GM23338 (cell line): ENCODE results near the gene SPR. TPM values are rescaled to one million over a fixed set of nuclear protein-coding genes. Genes with fewer than 3 reads are reported as not detected.

Experiments used
- ATAC-seq: fragments of 200-7000 bp; cut with Tn5 transposase; 3 replicates; pipeline ENCODE4 v1.9.1; 2020
- DNase-seq: peaks from one replicate; pipeline ENCODE4 v3.0.0-alpha.2; 2015; ENCODE audit warnings: low spot score
- H2AFZ ChIP-seq: fragments of 200-600 bp; sonication (generic); 2 replicates; pipeline ENCODE4 v1.8.0; 2016; ENCODE audit warnings: antibody characterized with exemption, mild to moderate bottlenecking, moderate library complexity
- H3F3A ChIP-seq: fragments of 200-600 bp; sonication (generic); replicated peaks from 2 replicates; pipeline ENCODE4 v1.8.0; 2017; ENCODE audit warnings: antibody characterized with exemption, mixed run types, low read depth
- H3K27ac ChIP-seq: fragments of 200-600 bp; sonication (generic); 2 replicates; pipeline ENCODE4 v1.6.1; 2016; ENCODE audit warnings: low read depth
- H3K27me3 ChIP-seq: fragments of 200-600 bp; sonication (generic); 2 replicates; pipeline ENCODE4 v1.8.0; 2016; ENCODE audit warnings: mild to moderate bottlenecking, mixed run types, moderate library complexity; ENCODE audit not compliant: insufficient read depth
- H3K36me3 ChIP-seq: fragments of 200-600 bp; sonication (generic); 2 replicates; pipeline ENCODE4 v1.8.0; 2016; ENCODE audit warnings: mild to moderate bottlenecking; ENCODE audit not compliant: insufficient read depth
- H3K4me1 ChIP-seq: fragments of 200-600 bp; sonication (generic); 2 replicates; pipeline ENCODE4 v1.8.0; 2016; ENCODE audit warnings: mild to moderate bottlenecking, moderate library complexity; ENCODE audit not compliant: insufficient read depth
- H3K4me2 ChIP-seq: fragments of 200-600 bp; sonication (generic); 2 replicates; pipeline ENCODE4 v1.7.1; 2017; ENCODE audit warnings: mixed run types
- H3K4me3 ChIP-seq: fragments of 200-600 bp; sonication (generic); 2 replicates; pipeline ENCODE4 v1.6.1; 2016; ENCODE audit warnings: mixed run types
- H3K79me2 ChIP-seq: fragments of 200-600 bp; sonication (generic); replicated peaks from 2 replicates; pipeline ENCODE4 v1.8.0; 2017; ENCODE audit warnings: mild to moderate bottlenecking; ENCODE audit not compliant: insufficient read depth
- H3K9me2 ChIP-seq: fragments of 200-600 bp; sonication (generic); 2 replicates; pipeline ENCODE4 v1.8.0; 2017; ENCODE audit not compliant: insufficient read depth
- H4K20me1 ChIP-seq: fragments of 200-600 bp; sonication (generic); replicated peaks from 2 replicates; pipeline ENCODE4 v1.8.0; 2017; ENCODE audit warnings: mild to moderate bottlenecking; ENCODE audit not compliant: insufficient read depth
- H3K27ac Mint-ChIP-seq: 2 replicates; pipeline ENCODE4 v1.8.0; 2020; ENCODE audit warnings: inconsistent platforms, mild to moderate bottlenecking, moderate library complexity, mixed read lengths
- H3K27me3 Mint-ChIP-seq: 3 replicates; pipeline ENCODE4 v1.8.0; 2022; ENCODE audit warnings: low read depth, mild to moderate bottlenecking, moderate library complexity, mixed read lengths, inconsistent platforms; ENCODE audit not compliant: insufficient read depth, poor library complexity
- H3K36me3 Mint-ChIP-seq: 3 replicates; pipeline ENCODE4 v1.8.0; 2021; ENCODE audit warnings: low read depth, mild to moderate bottlenecking, inconsistent platforms, moderate library complexity, mixed read lengths
- H3K4me1 Mint-ChIP-seq: 3 replicates; pipeline ENCODE4 v1.8.0; 2020; ENCODE audit warnings: mild to moderate bottlenecking, inconsistent platforms, mixed read lengths
- H3K4me3 Mint-ChIP-seq: 3 replicates; pipeline ENCODE4 v1.8.0; 2021; ENCODE audit warnings: moderate library complexity, mild to moderate bottlenecking, inconsistent platforms, mixed read lengths
- H3K9me3 Mint-ChIP-seq: 3 replicates; pipeline ENCODE4 v1.8.0; 2020; ENCODE audit warnings: moderate library complexity, mild to moderate bottlenecking, inconsistent platforms, mixed read lengths
- CREB1 ChIP-seq: fragments of 250-450 bp; sonication (Bioruptor Pico); IDR thresholded peaks from 2 replicates; pipeline ENCODE4 v1.5.0; 2020; ENCODE audit warnings: low read depth, mild to moderate bottlenecking, moderate library complexity
- ETS1 ChIP-seq: IDR thresholded peaks from 2 replicates; pipeline ENCODE4 v1.6.1; 2016; ENCODE audit warnings: antibody characterized with exemption
- EZH2phosphoT487 ChIP-seq: fragments of 200-600 bp; sonication (generic); IDR thresholded peaks from one replicate; pipeline ENCODE4 v1.8.1; 2018; ENCODE audit warnings: antibody characterized with exemption; ENCODE audit not compliant: unreplicated experiment
- POLR2AphosphoS5 ChIP-seq: IDR thresholded peaks from 2 replicates; pipeline ENCODE4 v1.6.1; 2016; ENCODE audit warnings: antibody characterized with exemption, low read depth
- STAT1 ChIP-seq: IDR thresholded peaks from one replicate; pipeline ENCODE4 v1.6.1; 2016; ENCODE audit warnings: antibody characterized with exemption; ENCODE audit not compliant: unreplicated experiment
- ZNF114 ChIP-seq: fragments of 250-450 bp; sonication (Bioruptor Pico); IDR thresholded peaks from 2 replicates; pipeline ENCODE4 v1.5.0; 2020; ENCODE audit warnings: mild to moderate bottlenecking, moderate library complexity
- ZNF331 ChIP-seq: fragments of 250-450 bp; sonication (Bioruptor Pico); IDR thresholded peaks from 2 replicates; pipeline ENCODE4 v1.5.0; 2020; ENCODE audit warnings: low read depth, mild to moderate bottlenecking, moderate library complexity
- ZNF462 ChIP-seq: fragments of 250-450 bp; sonication (Bioruptor Pico); IDR thresholded peaks from 2 replicates; pipeline ENCODE4 v1.5.0; 2020; ENCODE audit warnings: mild to moderate bottlenecking, moderate library complexity
- polyA plus RNA-seq: library from polyadenylated mRNA; unstranded; fragments of >200 nt; fragmentation: Nextera tagmentation; extraction: Ambion mirVana; gene quantifications from 2 replicates; pipeline ENCODE4 v1.2.1, GENCODE V29; 2016
- total RNA-seq: library from RNA; depleted of rRNA; stranded (reverse); fragments of >200 nt; shearing (Covaris generic); gene quantifications from 2 replicates; pipeline ENCODE4 v1.2.3, GENCODE V29; 2014
- TF ChIP-seq, protein P1 (sequence below), 2 experiments: fragments of 200-600 bp in 1 of 2; sonication (generic) in 1 of 2; conservative IDR thresholded peaks; 2 replicates each; pipeline versions ENCODE4 v1.5.1 to v1.6.1; 2016 to 2017; ENCODE audit warnings: antibody characterized with exemption in 2 of 2, low read depth in 2 of 2, mild to moderate bottlenecking in 2 of 2, moderate library complexity in 1 of 2
- TF ChIP-seq, protein P2 (sequence below): IDR thresholded peaks from one replicate; pipeline ENCODE4 v1.6.1; 2018; ENCODE audit warnings: antibody characterized with exemption; ENCODE audit not compliant: unreplicated experiment

Gene SPR
- total and polyA plus RNA-seq, 2 experiments from 2014 or later = 10.7 to 15.2 TPM

GRCh38 chr2:72940361-72940760 is 53.2 kb downstream of the SPR start:
- Histone ChIP-seq H2AFZ (no peak overlapping the region), H3K27me3 (no peaks in the 10 kb centered on the region), H3K9me2 (0 out of 2 replicates have a peak, but pooled peaks cover 3% of the 10 kb centered on the region), H3K79me2 (no peaks in the 10 kb centered on the region), H3F3A (no peaks in the 10 kb centered on the region), H3K27ac (no peak overlapping the region), H4K20me1 (no peaks in the 10 kb centered on the region), H3K4me1 (peaks cover 20% of the 10 kb centered on the region), H3K4me2 (peak overlapping the region; percentile 32; the same call in 1 of the 2 replicates), H3K4me3 (no peak overlapping the region), H3K36me3 (no peaks in the 10 kb centered on the region)
- no peak overlapping the region; the same call in 2 of the 3 replicates for H3K4me3 Mint-ChIP-seq
- no peak for ATAC-seq
- DNase-seq = no peak
- H3K36me3 Mint-ChIP-seq = peaks cover 21% of the 10 kb centered on the region
- peaks cover 49% of the 10 kb centered on the region for H3K4me1 Mint-ChIP-seq
- H3K27ac Mint-ChIP-seq = no peak overlapping the region
- H3K9me3 Mint-ChIP-seq = peaks cover 2% of the 10 kb centered on the region; the same call in 2 of the 3 replicates
- TF ChIP-seq, protein P1, sequence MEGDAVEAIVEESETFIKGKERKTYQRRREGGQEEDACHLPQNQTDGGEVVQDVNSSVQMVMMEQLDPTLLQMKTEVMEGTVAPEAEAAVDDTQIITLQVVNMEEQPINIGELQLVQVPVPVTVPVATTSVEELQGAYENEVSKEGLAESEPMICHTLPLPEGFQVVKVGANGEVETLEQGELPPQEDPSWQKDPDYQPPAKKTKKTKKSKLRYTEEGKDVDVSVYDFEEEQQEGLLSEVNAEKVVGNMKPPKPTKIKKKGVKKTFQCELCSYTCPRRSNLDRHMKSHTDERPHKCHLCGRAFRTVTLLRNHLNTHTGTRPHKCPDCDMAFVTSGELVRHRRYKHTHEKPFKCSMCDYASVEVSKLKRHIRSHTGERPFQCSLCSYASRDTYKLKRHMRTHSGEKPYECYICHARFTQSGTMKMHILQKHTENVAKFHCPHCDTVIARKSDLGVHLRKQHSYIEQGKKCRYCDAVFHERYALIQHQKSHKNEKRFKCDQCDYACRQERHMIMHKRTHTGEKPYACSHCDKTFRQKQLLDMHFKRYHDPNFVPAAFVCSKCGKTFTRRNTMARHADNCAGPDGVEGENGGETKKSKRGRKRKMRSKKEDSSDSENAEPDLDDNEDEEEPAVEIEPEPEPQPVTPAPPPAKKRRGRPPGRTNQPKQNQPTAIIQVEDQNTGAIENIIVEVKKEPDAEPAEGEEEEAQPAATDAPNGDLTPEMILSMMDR (conservative IDR thresholded peaks at IDR 0.05; ENCODE audit: low read depth in 2 of 2) = no peak
- no peak for TF ChIP-seq STAT1
- no peak for TF ChIP-seq ETS1
- no peak for TF ChIP-seq EZH2phosphoT487
- no peak for TF ChIP-seq ZNF462 (CRISPR knock-in tag)
- no peak for TF ChIP-seq ZNF114 (CRISPR knock-in tag)
- TF ChIP-seq CREB1 (CRISPR knock-in tag) = no peak
- no peak for TF ChIP-seq POLR2AphosphoS5
- TF ChIP-seq, protein P2, sequence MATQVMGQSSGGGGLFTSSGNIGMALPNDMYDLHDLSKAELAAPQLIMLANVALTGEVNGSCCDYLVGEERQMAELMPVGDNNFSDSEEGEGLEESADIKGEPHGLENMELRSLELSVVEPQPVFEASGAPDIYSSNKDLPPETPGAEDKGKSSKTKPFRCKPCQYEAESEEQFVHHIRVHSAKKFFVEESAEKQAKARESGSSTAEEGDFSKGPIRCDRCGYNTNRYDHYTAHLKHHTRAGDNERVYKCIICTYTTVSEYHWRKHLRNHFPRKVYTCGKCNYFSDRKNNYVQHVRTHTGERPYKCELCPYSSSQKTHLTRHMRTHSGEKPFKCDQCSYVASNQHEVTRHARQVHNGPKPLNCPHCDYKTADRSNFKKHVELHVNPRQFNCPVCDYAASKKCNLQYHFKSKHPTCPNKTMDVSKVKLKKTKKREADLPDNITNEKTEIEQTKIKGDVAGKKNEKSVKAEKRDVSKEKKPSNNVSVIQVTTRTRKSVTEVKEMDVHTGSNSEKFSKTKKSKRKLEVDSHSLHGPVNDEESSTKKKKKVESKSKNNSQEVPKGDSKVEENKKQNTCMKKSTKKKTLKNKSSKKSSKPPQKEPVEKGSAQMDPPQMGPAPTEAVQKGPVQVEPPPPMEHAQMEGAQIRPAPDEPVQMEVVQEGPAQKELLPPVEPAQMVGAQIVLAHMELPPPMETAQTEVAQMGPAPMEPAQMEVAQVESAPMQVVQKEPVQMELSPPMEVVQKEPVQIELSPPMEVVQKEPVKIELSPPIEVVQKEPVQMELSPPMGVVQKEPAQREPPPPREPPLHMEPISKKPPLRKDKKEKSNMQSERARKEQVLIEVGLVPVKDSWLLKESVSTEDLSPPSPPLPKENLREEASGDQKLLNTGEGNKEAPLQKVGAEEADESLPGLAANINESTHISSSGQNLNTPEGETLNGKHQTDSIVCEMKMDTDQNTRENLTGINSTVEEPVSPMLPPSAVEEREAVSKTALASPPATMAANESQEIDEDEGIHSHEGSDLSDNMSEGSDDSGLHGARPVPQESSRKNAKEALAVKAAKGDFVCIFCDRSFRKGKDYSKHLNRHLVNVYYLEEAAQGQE = no peak
- TF ChIP-seq ZNF331 (CRISPR knock-in tag) = no peak
- peaks cover 24% of the 10 kb centered on the region for H3K27me3 Mint-ChIP-seq
